Duodenal mucosa (tissue), 2 donors: ENCODE measurements around the gene RAB3D.

Source experiments
- H3K27ac ChIP-seq: one replicate; pipeline ENCODE4 v1.7.0; 2013; ENCODE audit warnings: low read depth, low read length
- H3K27me3 ChIP-seq, 2 donors: one replicate each; pipeline ENCODE4 v1.7.0; 2013; ENCODE audit warnings: low read length in 2 of 2, control low read depth in 1 of 2; ENCODE audit not compliant: insufficient read depth in 2 of 2, control insufficient read depth in 1 of 2
- H3K36me3 ChIP-seq, 2 donors: one replicate each; pipeline ENCODE4 v1.7.0; 2013; ENCODE audit warnings: low read length in 2 of 2, control low read depth in 1 of 2; ENCODE audit not compliant: insufficient read depth in 2 of 2, control insufficient read depth in 1 of 2
- H3K4me1 ChIP-seq, 2 donors: one replicate each; pipeline ENCODE4 v1.7.0; 2013; ENCODE audit warnings: low read length in 2 of 2, control low read depth in 1 of 2; ENCODE audit not compliant: insufficient read depth in 2 of 2, control insufficient read depth in 1 of 2
- H3K4me3 ChIP-seq, 2 donors: one replicate each; pipeline ENCODE4 v1.7.0; 2013; ENCODE audit warnings: low read length in 2 of 2, low read depth in 1 of 2
- H3K9ac ChIP-seq, 2 donors: one replicate each; pipeline ENCODE4 v1.7.0; 2013; ENCODE audit warnings: low read length in 2 of 2, low read depth in 1 of 2
- H3K9me3 ChIP-seq, 2 donors: one replicate each; pipeline ENCODE4 v1.7.0; 2013; ENCODE audit warnings: low read length in 2 of 2, control low read depth in 1 of 2; ENCODE audit not compliant: control insufficient read depth in 1 of 2

Gene RAB3D

GRCh38 chr19:11365557-11366117 is 26.2 kb upstream of the RAB3D start:
- Histone ChIP-seq H3K9ac (no peak overlapping the region), H3K9me3 (no peaks in the 10 kb centered on the region), H3K27me3 (no peaks in the 10 kb centered on the region), H3K36me3 (peaks cover 0 to 9% of the 10 kb centered on the region in 2 donors), H3K4me1 (peaks cover 11 to 13% of the 10 kb centered on the region in 2 donors), H3K27ac (no peak overlapping the region), H3K4me3 (no peak overlapping the region)

- no peak overlapping the region for H3K9ac ChIP-seq
- no peaks in the 10 kb centered on the region for H3K9me3 ChIP-seq
- H3K27me3 ChIP-seq: no peaks in the 10 kb centered on the region
- peaks cover 0 to 9% of the 10 kb centered on the region in 2 donors for H3K36me3 ChIP-seq
- no peak overlapping the region for H3K4me3 ChIP-seq
- H3K27ac ChIP-seq: no peak overlapping the region
- H3K4me1 ChIP-seq: peaks cover 11 to 13% of the 10 kb centered on the region in 2 donors
Observed at GRCh38 chr19:11364935-11365334, 25.5 kb upstream of the RAB3D start.

GRCh38 chr19:11364296-11364904 is 24.9 kb upstream of the RAB3D start:
- Histone ChIP-seq H3K9ac (no peak overlapping the region), H3K4me3 (no peak overlapping the region), H3K9me3 (no peaks in the 10 kb centered on the region), H3K27me3 (no peaks in the 10 kb centered on the region), H3K4me1 (peaks cover 11 to 13% of the 10 kb centered on the region in 2 donors), H3K36me3 (peaks cover 0 to 9% of the 10 kb centered on the region in 2 donors), H3K27ac (no peak overlapping the region)

- Histone ChIP-seq H3K36me3 (peaks cover 0 to 9% of the 10 kb centered on the region in 2 donors), H3K4me1 (peaks cover 11 to 13% of the 10 kb centered on the region in 2 donors), H3K9me3 (no peaks in the 10 kb centered on the region), H3K27ac (no peak overlapping the region), H3K27me3 (no peaks in the 10 kb centered on the region), H3K4me3 (no peak overlapping the region), H3K9ac (no peak overlapping the region)
Observed at GRCh38 chr19:11363881-11364280, 24.4 kb upstream of the RAB3D start.

GRCh38 chr19:11361771-11362731 is 22.6 kb upstream of the RAB3D start:
- Histone ChIP-seq H3K27me3 (no peaks in the 10 kb centered on the region), H3K4me1 (peaks cover 11 to 13% of the 10 kb centered on the region in 2 donors), H3K36me3 (peaks cover 0 to 9% of the 10 kb centered on the region in 2 donors), H3K9me3 (no peaks in the 10 kb centered on the region), H3K27ac (no peak overlapping the region), H3K4me3 (no peak overlapping the region), H3K9ac (no peak overlapping the region)

- Histone ChIP-seq H3K4me3 (no peak overlapping the region), H3K27me3 (no peaks in the 10 kb centered on the region), H3K27ac (no peak overlapping the region)
Observed at GRCh38 chr19:11361037-11361770, 21.7 kb upstream of the RAB3D start.

GRCh38 chr19:11359421-11359820 is 20.0 kb upstream of the RAB3D start:
- Histone ChIP-seq H3K4me1 (peaks cover 19 to 20% of the 10 kb centered on the region in 2 donors), H3K27ac (no peak overlapping the region), H3K36me3 (peaks cover 0 to 4% of the 10 kb centered on the region in 2 donors), H3K27me3 (peaks cover 0 to 6% of the 10 kb centered on the region in 2 donors), H3K4me3 (no peak overlapping the region), H3K9me3 (no peaks in the 10 kb centered on the region), H3K9ac (no peak overlapping the region)

More at GRCh38 chr19:11361037-11361770, 21.7 kb upstream of the RAB3D start:
- H3K9ac ChIP-seq: no peak overlapping the region
- H3K9me3 ChIP-seq: no peaks in the 10 kb centered on the region
- H3K4me1 ChIP-seq: peaks cover 13 to 14% of the 10 kb centered on the region in 2 donors
- peaks cover 0 to 9% of the 10 kb centered on the region in 2 donors for H3K36me3 ChIP-seq

- Histone ChIP-seq H3K9me3 (no peaks in the 10 kb centered on the region), H3K27me3 (peaks cover 0 to 6% of the 10 kb centered on the region in 2 donors), H3K27ac (no peak overlapping the region), H3K4me1 (peaks cover 17 to 20% of the 10 kb centered on the region in 2 donors), H3K36me3 (no peaks in the 10 kb centered on the region), H3K9ac (no peak overlapping the region), H3K4me3 (no peak overlapping the region)
Observed at GRCh38 chr19:11356676-11357550, 17.5 kb upstream of the RAB3D start.

GRCh38 chr19:11356074-11356397 is 16.6 kb upstream of the RAB3D start:
- H3K9me3 ChIP-seq: no peaks in the 10 kb centered on the region
- peaks cover 0 to 6% of the 10 kb centered on the region in 2 donors for H3K27me3 ChIP-seq
- peaks cover 8 to 11% of the 10 kb centered on the region in 2 donors for H3K4me1 ChIP-seq
- H3K36me3 ChIP-seq: no peaks in the 10 kb centered on the region
- peak overlapping the region; percentile 57 to 66 for H3K4me3 ChIP-seq
- H3K27ac ChIP-seq: no peak overlapping the region
- H3K9ac ChIP-seq: no peak overlapping the region
